ENCODE data around the gene SLC38A3.

Gene SLC38A3

DNA sequence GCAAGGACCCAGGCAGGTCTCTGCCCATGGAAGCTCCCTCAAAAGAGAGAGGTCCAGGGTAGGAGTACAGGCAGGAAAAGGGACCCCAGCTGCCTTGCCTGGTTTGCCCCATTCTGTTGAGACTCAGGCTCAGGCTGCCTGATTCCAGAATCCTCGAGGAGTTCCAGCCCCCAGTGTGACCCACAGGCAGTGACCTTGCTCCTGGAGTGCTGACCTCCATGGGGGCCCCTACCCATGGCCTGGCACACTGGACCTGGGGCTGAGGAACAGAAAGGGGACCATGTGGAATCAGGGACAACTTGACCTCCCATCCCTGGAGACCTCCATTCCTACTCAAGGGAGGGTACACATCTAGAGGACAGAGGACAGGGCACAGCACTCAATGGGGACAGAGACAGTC, 60.5 kb downstream of the SLC38A3 start:
- no peak overlapping the region for H3K4me3 ChIP-seq (ENCODE audit: low read depth, low read length)
- DNase-seq (ENCODE audit: low read depth): no peak
- TF ChIP-seq, protein P1, sequence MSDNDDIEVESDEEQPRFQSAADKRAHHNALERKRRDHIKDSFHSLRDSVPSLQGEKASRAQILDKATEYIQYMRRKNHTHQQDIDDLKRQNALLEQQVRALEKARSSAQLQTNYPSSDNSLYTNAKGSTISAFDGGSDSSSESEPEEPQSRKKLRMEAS (IDR thresholded peaks at IDR 0.05; ENCODE audit: low read depth, low read length): no peak
- TF ChIP-seq MYC (IDR thresholded peaks at IDR 0.05; ENCODE audit: low read depth, low read length) (no peak), POLR2A (IDR thresholded peaks at IDR 0.05; ENCODE audit: extremely low read depth, insufficient read length) (no peak)
- TF ChIP-seq, protein P2, sequence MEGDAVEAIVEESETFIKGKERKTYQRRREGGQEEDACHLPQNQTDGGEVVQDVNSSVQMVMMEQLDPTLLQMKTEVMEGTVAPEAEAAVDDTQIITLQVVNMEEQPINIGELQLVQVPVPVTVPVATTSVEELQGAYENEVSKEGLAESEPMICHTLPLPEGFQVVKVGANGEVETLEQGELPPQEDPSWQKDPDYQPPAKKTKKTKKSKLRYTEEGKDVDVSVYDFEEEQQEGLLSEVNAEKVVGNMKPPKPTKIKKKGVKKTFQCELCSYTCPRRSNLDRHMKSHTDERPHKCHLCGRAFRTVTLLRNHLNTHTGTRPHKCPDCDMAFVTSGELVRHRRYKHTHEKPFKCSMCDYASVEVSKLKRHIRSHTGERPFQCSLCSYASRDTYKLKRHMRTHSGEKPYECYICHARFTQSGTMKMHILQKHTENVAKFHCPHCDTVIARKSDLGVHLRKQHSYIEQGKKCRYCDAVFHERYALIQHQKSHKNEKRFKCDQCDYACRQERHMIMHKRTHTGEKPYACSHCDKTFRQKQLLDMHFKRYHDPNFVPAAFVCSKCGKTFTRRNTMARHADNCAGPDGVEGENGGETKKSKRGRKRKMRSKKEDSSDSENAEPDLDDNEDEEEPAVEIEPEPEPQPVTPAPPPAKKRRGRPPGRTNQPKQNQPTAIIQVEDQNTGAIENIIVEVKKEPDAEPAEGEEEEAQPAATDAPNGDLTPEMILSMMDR (IDR thresholded peaks at IDR 0.05; ENCODE audit: low read depth, low read length): no peak

- H3K4me3 ChIP-seq (ENCODE audit: low read depth, low read length): no peak overlapping the region
- TF ChIP-seq MYC (IDR thresholded peaks at IDR 0.05; ENCODE audit: low read depth, low read length) (no peak), POLR2A (IDR thresholded peaks at IDR 0.05; ENCODE audit: extremely low read depth, insufficient read length) (no peak)
- TF ChIP-seq, protein P1 (IDR thresholded peaks at IDR 0.05; ENCODE audit: low read depth, low read length): no peak
- TF ChIP-seq, protein P2 (IDR thresholded peaks at IDR 0.05; ENCODE audit: low read depth, low read length): no peak
- no peak for DNase-seq (ENCODE audit: low read depth)
Measured at GRCh38 chr3:50266017-50266416, 60.9 kb downstream of the SLC38A3 start.

DNA sequence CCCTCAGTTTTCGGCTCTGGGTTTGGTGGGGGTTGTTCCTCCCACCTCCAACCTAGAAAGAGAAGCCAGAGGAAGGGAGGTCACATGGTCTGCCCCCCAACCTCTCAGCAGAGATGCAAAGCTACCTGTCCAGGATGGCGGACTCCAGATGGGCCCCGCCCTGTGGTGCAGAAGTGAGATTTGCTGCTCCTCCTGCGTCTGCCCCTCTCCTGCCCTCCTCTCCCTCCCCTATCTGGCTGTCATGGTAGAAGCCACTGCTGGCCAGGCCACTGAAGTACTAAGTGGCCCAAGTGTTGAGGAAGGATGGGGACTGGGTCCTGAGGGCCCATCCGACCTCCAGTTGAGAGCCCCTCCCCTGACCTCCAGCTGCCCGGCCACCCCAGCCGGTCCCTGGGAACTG, 61.8 kb downstream of the SLC38A3 start:
- TF ChIP-seq, protein P2 (IDR thresholded peaks at IDR 0.05; ENCODE audit: low read depth, low read length): no peak
- no peak for TF ChIP-seq MYC (IDR thresholded peaks at IDR 0.05; ENCODE audit: low read depth, low read length)
- TF ChIP-seq POLR2A (IDR thresholded peaks at IDR 0.05; ENCODE audit: extremely low read depth, insufficient read length): no peak
- TF ChIP-seq, protein P1 (IDR thresholded peaks at IDR 0.05; ENCODE audit: low read depth, low read length): no peak
- H3K4me3 ChIP-seq (ENCODE audit: low read depth, low read length): no peak overlapping the region

GRCh38 chr3:50267280-50267913, 62.3 kb downstream of the SLC38A3 start:
- H3K4me3 ChIP-seq (ENCODE audit: low read depth, low read length): no peak overlapping the region
- DNase-seq (ENCODE audit: low read depth): no peak
- TF ChIP-seq MYC (IDR thresholded peaks at IDR 0.05; ENCODE audit: low read depth, low read length) (no peak), POLR2A (IDR thresholded peaks at IDR 0.05; ENCODE audit: extremely low read depth, insufficient read length) (no peak)
- TF ChIP-seq, protein P1 (IDR thresholded peaks at IDR 0.05; ENCODE audit: low read depth, low read length): no peak
- TF ChIP-seq, protein P2 (IDR thresholded peaks at IDR 0.05; ENCODE audit: low read depth, low read length): no peak

More for the DNA sequence above, 61.8 kb downstream of the SLC38A3 start:
- DNase-seq (ENCODE audit: low read depth): no peak

GRCh38 chr3:50268276-50268675, 63.2 kb downstream of the SLC38A3 start:
- no peak overlapping the region for H3K4me3 ChIP-seq (ENCODE audit: low read depth, low read length)
- no peak for DNase-seq (ENCODE audit: low read depth)
- TF ChIP-seq POLR2A (IDR thresholded peaks at IDR 0.05; ENCODE audit: extremely low read depth, insufficient read length): no peak
- TF ChIP-seq MYC (IDR thresholded peaks at IDR 0.05; ENCODE audit: low read depth, low read length): no peak
- TF ChIP-seq, protein P1 (IDR thresholded peaks at IDR 0.05; ENCODE audit: low read depth, low read length): no peak
- TF ChIP-seq, protein P2 (IDR thresholded peaks at IDR 0.05; ENCODE audit: low read depth, low read length): no peak

Measured in NB4 (cell line).